Tibial artery (tissue), 4 donors: Measurements from ENCODE around the gene ZNF428.
A peak's percentile ranks its signal among the peaks of the same experiment; 100 is the strongest.

Experiments used
- DNase-seq, 2 donors: peaks; one replicate each; pipeline ENCODE4 v3.0.0-alpha.2; 2019
- H3K27ac ChIP-seq, 2 donors: fragments of 200-600 bp; sonication (generic) in 1 of 2; 1 replicate in 1 of 2; 2 replicates in 1 of 2; pipeline ENCODE4 v1.5.1; 2018 to 2019; ENCODE audit warnings: mild to moderate bottlenecking in 1 of 2
- H3K27me3 ChIP-seq, 2 donors: fragments of 200-600 bp; sonication (generic) in 1 of 2; one replicate each; pipeline versions ENCODE4 v1.5.1 to v1.6.0; 2016 to 2019
- H3K36me3 ChIP-seq, 3 donors: fragments of 200-600 bp; sonication (generic) in 2 of 3; one replicate each; pipeline ENCODE4 v1.5.1; 2016 to 2019; ENCODE audit warnings: mild to moderate bottlenecking in 2 of 3
- H3K4me1 ChIP-seq, 4 donors: fragments of 200-600 bp; sonication (generic) in 2 of 4; 1 replicate in 3 of 4; 2 replicates in 1 of 4; pipeline ENCODE4 v1.5.1; 2016 to 2019
- H3K4me3 ChIP-seq, 2 donors: fragments of 200-600 bp; sonication (generic) in 1 of 2; 1 replicate in 1 of 2; 2 replicates in 1 of 2; pipeline ENCODE4 v1.5.1; 2018 to 2019; ENCODE audit warnings: mild to moderate bottlenecking in 2 of 2
- H3K9me3 ChIP-seq, 3 donors: fragments of 200-600 bp; sonication (generic) in 1 of 3; one replicate each; pipeline ENCODE4 v1.5.1; 2016 to 2019
- CTCF ChIP-seq, 2 experiments: fragments of 200-600 bp in 1 of 2; fragments of 450-650 bp in 1 of 2; IDR thresholded peaks; one replicate each; pipeline ENCODE4 v1.5.1; 2017 to 2019; ENCODE audit warnings: antibody characterized with exemption in 2 of 2, mild to moderate bottlenecking in 1 of 2, moderate library complexity in 1 of 2
- intact Hi-C: fragments of 100-400 bp; cut with DNase I; formaldehyde crosslinking; loops from one replicate; pipeline ENCODE4 v1.15.0; 2023; ENCODE audit warnings: low total_unique reads

The ZNF428 gene

GRCh38 chr19:43644181-43644580, 24.8 kb upstream of the ZNF428 start:
- intact Hi-C loops = no loop called here
- TF ChIP-seq CTCF (IDR thresholded peaks at IDR 0.05) = no peak
- H3K4me1 ChIP-seq = peaks cover 0 to 13% (median 9%) of the 10 kb centered on the region in 4 donors
- DNase-seq = no peak
- no peak overlapping the region for H3K27ac ChIP-seq
- H3K4me3 ChIP-seq = no peak overlapping the region
- H3K36me3 ChIP-seq = peaks cover 6 to 25% (median 22%) of the 10 kb centered on the region in 3 donors
- H3K9me3 ChIP-seq = no peaks in the 10 kb centered on the region
- peaks cover 0 to 26% of the 10 kb centered on the region in 2 donors for H3K27me3 ChIP-seq

GRCh38 chr19:43643326-43643725, 23.9 kb upstream of the ZNF428 start:
- intact Hi-C loops = no loop called here
- no peak overlapping the region for H3K27ac ChIP-seq

DNA sequence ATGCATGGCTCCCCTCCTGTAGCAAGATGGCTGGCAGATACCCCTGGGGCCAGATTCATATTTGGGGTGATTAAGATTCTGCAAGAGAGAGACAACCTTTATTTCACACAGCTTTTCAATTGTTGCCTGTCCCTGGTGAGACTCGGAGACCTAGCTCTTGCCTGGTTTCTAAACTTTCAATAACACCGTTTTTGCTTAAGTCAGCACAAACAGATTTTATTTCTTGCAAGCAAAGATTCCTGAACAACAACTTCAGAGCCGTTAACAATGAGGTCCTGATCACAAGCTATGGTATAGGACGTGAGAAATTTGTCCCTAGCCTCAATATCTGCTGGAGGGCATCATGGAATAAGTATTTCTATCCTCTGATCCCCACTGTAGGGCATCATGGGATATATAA, 23.1 kb upstream of the ZNF428 start:
- Histone ChIP-seq H3K27me3 (peaks cover 0 to 35% of the 10 kb centered on the region in 2 donors), H3K4me1 (peaks cover 0 to 16% (median 10%) of the 10 kb centered on the region in 4 donors), H3K4me3 (no peak overlapping the region), H3K27ac (no peak overlapping the region), H3K9me3 (no peaks in the 10 kb centered on the region), H3K36me3 (peaks cover 0 to 14% (median 8%) of the 10 kb centered on the region in 3 donors)
- no peak for DNase-seq
- intact Hi-C loops = no loop called here
- no peak for TF ChIP-seq CTCF (IDR thresholded peaks at IDR 0.05)

More at GRCh38 chr19:43643326-43643725, 23.9 kb upstream of the ZNF428 start:
- H3K4me3 ChIP-seq = no peak overlapping the region
- H3K4me1 ChIP-seq = peaks cover 0 to 16% (median 10%) of the 10 kb centered on the region in 4 donors
- H3K36me3 ChIP-seq = peaks cover 0 to 17% (median 13%) of the 10 kb centered on the region in 3 donors
- TF ChIP-seq CTCF (IDR thresholded peaks at IDR 0.05) = no peak
- peaks cover 0 to 34% of the 10 kb centered on the region in 2 donors for H3K27me3 ChIP-seq
- DNase-seq = no peak
- no peaks in the 10 kb centered on the region for H3K9me3 ChIP-seq

DNA sequence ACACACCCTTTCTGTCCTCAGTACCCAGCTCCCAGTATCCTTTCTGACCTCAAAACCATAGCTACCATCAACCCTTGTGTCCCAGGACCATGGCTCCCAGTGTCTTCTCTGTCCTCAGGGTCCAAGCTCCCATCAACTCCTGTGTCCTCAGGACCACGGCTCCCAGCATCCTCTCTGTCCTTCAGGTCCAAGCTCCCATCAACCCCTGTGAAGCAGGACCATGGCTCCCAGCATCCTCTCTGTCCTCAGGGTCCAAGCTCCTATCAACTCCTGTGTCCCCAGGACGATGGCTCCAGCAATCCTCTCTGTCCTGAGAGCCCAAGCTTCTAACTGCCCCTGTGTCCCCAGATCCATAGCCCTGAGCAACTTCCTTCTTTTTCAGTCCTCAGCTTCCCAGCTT, 21.9 kb upstream of the ZNF428 start:
- intact Hi-C loops = no loop called here
- DNase-seq = no peak
- peaks cover 0 to 16% (median 10%) of the 10 kb centered on the region in 4 donors for H3K4me1 ChIP-seq
- no peak for TF ChIP-seq CTCF (IDR thresholded peaks at IDR 0.05)
- H3K27me3 ChIP-seq = peaks cover 0 to 44% of the 10 kb centered on the region in 2 donors
- H3K27ac ChIP-seq = no peak overlapping the region
- H3K4me3 ChIP-seq = no peak overlapping the region
- H3K36me3 ChIP-seq = peaks cover 0 to 4% (median 0%) of the 10 kb centered on the region in 3 donors
- no peaks in the 10 kb centered on the region for H3K9me3 ChIP-seq

GRCh38 chr19:43640424-43640757, 21.0 kb upstream of the ZNF428 start:
- H3K36me3 ChIP-seq = no peaks in the 10 kb centered on the region
- intact Hi-C loops = no loop called here
- H3K9me3 ChIP-seq = no peaks in the 10 kb centered on the region
- peaks cover 0 to 16% (median 10%) of the 10 kb centered on the region in 4 donors for H3K4me1 ChIP-seq
- DNase-seq = no peak
- H3K27ac ChIP-seq = no peak overlapping the region
- peak overlapping the region in 1 of 2 donors; percentile 50 for H3K4me3 ChIP-seq
- TF ChIP-seq CTCF (IDR thresholded peaks at IDR 0.05) = no peak
- H3K27me3 ChIP-seq = peaks cover 0 to 54% of the 10 kb centered on the region in 2 donors
